ENCODE results near the gene RANGAP1. TPM values are rescaled to one million over a fixed set of nuclear protein-coding genes. Genes with fewer than 3 reads are reported as not detected.

RANGAP1 gene
- total and polyA plus RNA-seq, 7 donors, result 26.2 to 51.8 (median 41.1) TPM

- intact Hi-C loops (cut with DNase I), result loop anchor here in 1 of 2 donors (10.0 kb wide), 1 partner anchor 204 kb away; no protein-coding TSS in a partner anchor
- no peak for TF ChIP-seq CTCF (IDR thresholded peaks at IDR 0.05)
- Histone ChIP-seq H3K27me3 (ENCODE audit: insufficient read depth in 3 of 3, low read length in 2 of 3) (no peaks in the 10 kb centered on the region), H3K4me1 (peaks cover 9% of the 10 kb centered on the region), H3K9me3 (no peaks in the 10 kb centered on the region), H3K36me3 (ENCODE audit: insufficient read depth in 1 of 2, low read depth in 1 of 2) (peaks cover 0 to 39% of the 10 kb centered on the region in 2 donors), H3K27ac (no peak overlapping the region), H3K4me3 (no peak overlapping the region)
- WGBS, 3 donors, result 88 to 91% (median 90%) methylated on average over 16 of the region's 16 CpGs
- ATAC-seq (no peak), DNase-seq (no peak)
These were observed 34.6 kb upstream of the RANGAP1 start for GRCh38 chr22:41320416-41321240.

DNA sequence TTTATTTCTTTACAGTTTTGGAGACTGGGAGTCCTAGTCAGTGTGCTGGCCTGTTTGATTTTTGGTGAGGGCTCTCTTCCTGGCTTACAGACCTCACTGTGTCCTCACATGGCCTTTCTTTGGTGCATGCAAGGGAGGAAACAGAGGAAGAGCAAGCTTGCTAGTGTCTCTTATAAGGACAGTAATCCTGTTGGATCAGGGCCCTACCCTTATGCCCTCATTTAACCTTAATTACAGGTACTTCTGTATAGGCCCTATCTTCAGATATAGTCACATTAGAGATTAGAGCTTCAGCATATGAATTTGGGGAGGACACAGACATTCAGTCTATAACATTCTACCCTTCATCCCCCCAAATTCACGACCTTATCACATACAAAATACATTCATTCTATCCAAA lies 29.6 kb upstream of the RANGAP1 start:
- peaks cover 11% of the 10 kb centered on the region for H3K4me1 ChIP-seq
- no peaks in the 10 kb centered on the region for H3K27me3 ChIP-seq (ENCODE audit: insufficient read depth in 3 of 3, low read length in 2 of 3)
- H3K27ac ChIP-seq, result no peak overlapping the region
- DNase-seq (no peak), ATAC-seq (peak in 1 of 4 donors; percentile 10)
- intact Hi-C loops (cut with DNase I), result no loop called here
- no peak for TF ChIP-seq CTCF (IDR thresholded peaks at IDR 0.05)
- no peaks in the 10 kb centered on the region for H3K9me3 ChIP-seq
- no peak overlapping the region for H3K4me3 ChIP-seq
- H3K36me3 ChIP-seq (ENCODE audit: insufficient read depth in 1 of 2, low read depth in 1 of 2), result peaks cover 0 to 2% of the 10 kb centered on the region in 2 donors
- WGBS, 3 donors, result 60 to 77% (median 72%) methylated on average over 1 of the region's 1 CpG

- intact Hi-C loops (cut with DNase I), result no loop called here
- 93 to 96% (median 94%) methylated on average over 8 of the region's 8 CpGs for WGBS, 3 donors
- no peak for DNase-seq
These were observed 28.8 kb upstream of the RANGAP1 start for GRCh38 chr22:41314821-41315220.

DNA sequence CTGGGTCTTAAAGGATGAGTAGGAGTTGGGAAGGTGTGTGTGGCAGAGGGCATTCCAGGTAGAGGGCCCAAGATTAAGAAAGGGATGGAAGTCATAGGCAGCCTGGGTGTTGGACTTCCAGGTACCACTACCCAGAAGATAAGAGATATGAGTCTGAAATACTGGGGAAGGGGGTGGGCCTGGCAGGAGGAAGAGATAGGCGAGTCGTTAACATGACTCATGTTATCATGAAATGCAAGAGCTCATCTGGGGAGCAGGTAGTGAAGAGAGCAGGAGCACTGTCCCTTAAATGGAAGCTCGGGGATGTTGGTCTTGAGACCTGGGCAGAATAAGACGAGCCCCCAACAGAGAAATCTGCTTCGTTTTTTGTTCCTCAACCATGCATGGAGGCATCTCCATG lies 25.5 kb upstream of the RANGAP1 start:
- H3K36me3 ChIP-seq (ENCODE audit: insufficient read depth in 1 of 2, low read depth in 1 of 2), result no peaks in the 10 kb centered on the region
- ATAC-seq (no peak), DNase-seq (no peak)
- 91 to 93% (median 92%) methylated on average over 5 of the region's 5 CpGs for WGBS, 3 donors
- TF ChIP-seq CTCF (IDR thresholded peaks at IDR 0.05), result no peak
- no peaks in the 10 kb centered on the region for H3K9me3 ChIP-seq
- intact Hi-C loops (cut with DNase I), result no loop called here
- no peak overlapping the region for H3K4me3 ChIP-seq
- H3K27me3 ChIP-seq (ENCODE audit: insufficient read depth in 3 of 3, low read length in 2 of 3), result no peaks in the 10 kb centered on the region
- no peak overlapping the region for H3K27ac ChIP-seq
- peaks cover 24% of the 10 kb centered on the region for H3K4me1 ChIP-seq

More at GRCh38 chr22:41314821-41315220, 28.8 kb upstream of the RANGAP1 start:
- H3K27me3 ChIP-seq (ENCODE audit: insufficient read depth in 3 of 3, low read length in 2 of 3), result no peaks in the 10 kb centered on the region
- TF ChIP-seq CTCF (IDR thresholded peaks at IDR 0.05), result no peak
- no peak overlapping the region for H3K4me3 ChIP-seq
- ATAC-seq, result no peak
- no peak overlapping the region for H3K27ac ChIP-seq
- no peaks in the 10 kb centered on the region for H3K36me3 ChIP-seq (ENCODE audit: insufficient read depth in 1 of 2, low read depth in 1 of 2)
- no peaks in the 10 kb centered on the region for H3K9me3 ChIP-seq
- H3K4me1 ChIP-seq, result peaks cover 11% of the 10 kb centered on the region
